ENCODE data around the gene FCAR.
"Not testable (repeated sequence)": the region's sequence is repeated elsewhere in the genome, so short reads cannot be mapped to it uniquely, and the experiment has no call there.

Gene FCAR

GRCh38 chr19:54851353-54851752, 22.7 kb upstream of the FCAR start:
- Histone ChIP-seq H3K36me3 (ENCODE audit: control insufficient read depth, insufficient read depth, low read length) (no peaks in the 10 kb centered on the region), H3K4me3 (replicated peaks; ENCODE audit: low read depth, low read length) (no peak overlapping the region), H3K27me3 (replicated peaks; ENCODE audit: control insufficient read depth, insufficient read depth, low read length) (no peaks in the 10 kb centered on the region)
- TF ChIP-seq, protein P1, sequence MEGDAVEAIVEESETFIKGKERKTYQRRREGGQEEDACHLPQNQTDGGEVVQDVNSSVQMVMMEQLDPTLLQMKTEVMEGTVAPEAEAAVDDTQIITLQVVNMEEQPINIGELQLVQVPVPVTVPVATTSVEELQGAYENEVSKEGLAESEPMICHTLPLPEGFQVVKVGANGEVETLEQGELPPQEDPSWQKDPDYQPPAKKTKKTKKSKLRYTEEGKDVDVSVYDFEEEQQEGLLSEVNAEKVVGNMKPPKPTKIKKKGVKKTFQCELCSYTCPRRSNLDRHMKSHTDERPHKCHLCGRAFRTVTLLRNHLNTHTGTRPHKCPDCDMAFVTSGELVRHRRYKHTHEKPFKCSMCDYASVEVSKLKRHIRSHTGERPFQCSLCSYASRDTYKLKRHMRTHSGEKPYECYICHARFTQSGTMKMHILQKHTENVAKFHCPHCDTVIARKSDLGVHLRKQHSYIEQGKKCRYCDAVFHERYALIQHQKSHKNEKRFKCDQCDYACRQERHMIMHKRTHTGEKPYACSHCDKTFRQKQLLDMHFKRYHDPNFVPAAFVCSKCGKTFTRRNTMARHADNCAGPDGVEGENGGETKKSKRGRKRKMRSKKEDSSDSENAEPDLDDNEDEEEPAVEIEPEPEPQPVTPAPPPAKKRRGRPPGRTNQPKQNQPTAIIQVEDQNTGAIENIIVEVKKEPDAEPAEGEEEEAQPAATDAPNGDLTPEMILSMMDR (IDR thresholded peaks at IDR 0.05; ENCODE audit: insufficient read depth, low read length, poor library complexity, severe bottlenecking) = no peak
- no peak for DNase-seq (ENCODE audit: extremely low read depth, insufficient read length)

GRCh38 chr19:54855241-54855640, 18.8 kb upstream of the FCAR start:
- DNase-seq (ENCODE audit: extremely low read depth, insufficient read length); H3K27me3 ChIP-seq (replicated peaks; ENCODE audit: control insufficient read depth, insufficient read depth, low read length); H3K36me3 ChIP-seq (ENCODE audit: control insufficient read depth, insufficient read depth, low read length): not testable (repeated sequence)

GRCh38 chr19:54858476-54858875, 15.6 kb upstream of the FCAR start:
- H3K27me3 ChIP-seq (replicated peaks; ENCODE audit: control insufficient read depth, insufficient read depth, low read length); H3K36me3 ChIP-seq (ENCODE audit: control insufficient read depth, insufficient read depth, low read length); DNase-seq (ENCODE audit: extremely low read depth, insufficient read length); H3K4me3 ChIP-seq (replicated peaks; ENCODE audit: low read depth, low read length): not testable (repeated sequence)

More at GRCh38 chr19:54855241-54855640, 18.8 kb upstream of the FCAR start:
- H3K4me3 ChIP-seq (replicated peaks; ENCODE audit: low read depth, low read length) = not testable (repeated sequence)

GRCh38 chr19:54859421-54859820, 14.6 kb upstream of the FCAR start:
- not testable (repeated sequence) for H3K4me3 ChIP-seq (replicated peaks; ENCODE audit: low read depth, low read length); H3K36me3 ChIP-seq (ENCODE audit: control insufficient read depth, insufficient read depth, low read length); H3K27me3 ChIP-seq (replicated peaks; ENCODE audit: control insufficient read depth, insufficient read depth, low read length); DNase-seq (ENCODE audit: extremely low read depth, insufficient read length)

- not testable (repeated sequence) for H3K4me3 ChIP-seq (replicated peaks; ENCODE audit: low read depth, low read length); H3K27me3 ChIP-seq (replicated peaks; ENCODE audit: control insufficient read depth, insufficient read depth, low read length); DNase-seq (ENCODE audit: extremely low read depth, insufficient read length); H3K36me3 ChIP-seq (ENCODE audit: control insufficient read depth, insufficient read depth, low read length)
Observed at GRCh38 chr19:54863459-54863858, 10.6 kb upstream of the FCAR start.

GRCh38 chr19:54871696-54872095, 2.3 kb upstream of the FCAR start:
- Histone ChIP-seq H3K27me3 (replicated peaks; ENCODE audit: control insufficient read depth, insufficient read depth, low read length) (no peaks in the 10 kb centered on the region; the same call in 1 of the 2 replicates), H3K36me3 (ENCODE audit: control insufficient read depth, insufficient read depth, low read length) (no peaks in the 10 kb centered on the region), H3K4me3 (replicated peaks; ENCODE audit: low read depth, low read length) (no peak overlapping the region)
- TF ChIP-seq, protein P1 (IDR thresholded peaks at IDR 0.05; ENCODE audit: insufficient read depth, low read length, poor library complexity, severe bottlenecking) = no peak
- no peak for DNase-seq (ENCODE audit: extremely low read depth, insufficient read length)

- TF ChIP-seq, protein P1 (IDR thresholded peaks at IDR 0.05; ENCODE audit: insufficient read depth, low read length, poor library complexity, severe bottlenecking) = no peak
- Histone ChIP-seq H3K4me3 (replicated peaks; ENCODE audit: low read depth, low read length) (no peak overlapping the region), H3K36me3 (ENCODE audit: control insufficient read depth, insufficient read depth, low read length) (no peaks in the 10 kb centered on the region), H3K27me3 (replicated peaks; ENCODE audit: control insufficient read depth, insufficient read depth, low read length) (no peaks in the 10 kb centered on the region; the same call in 1 of the 2 replicates)
- DNase-seq (ENCODE audit: extremely low read depth, insufficient read length) = no peak
Observed at GRCh38 chr19:54875506-54875905, 1.5 kb downstream of the FCAR start.

GRCh38 chr19:54877471-54877870, 3.4 kb downstream of the FCAR start:
- TF ChIP-seq, protein P1 (IDR thresholded peaks at IDR 0.05; ENCODE audit: insufficient read depth, low read length, poor library complexity, severe bottlenecking) = no peak

More at GRCh38 chr19:54877471-54877870, 3.4 kb downstream of the FCAR start:
- Histone ChIP-seq H3K4me3 (replicated peaks; ENCODE audit: low read depth, low read length) (no peak overlapping the region), H3K36me3 (ENCODE audit: control insufficient read depth, insufficient read depth, low read length) (no peaks in the 10 kb centered on the region), H3K27me3 (replicated peaks; ENCODE audit: control insufficient read depth, insufficient read depth, low read length) (no peaks in the 10 kb centered on the region; the same call in 1 of the 2 replicates)
- DNase-seq (ENCODE audit: extremely low read depth, insufficient read length) = no peak

Measured in GM06990 (cell line).